Peyer's patch (tissue), 4 donors: ENCODE data around the gene DHX8. TPM values are rescaled to one million over a fixed set of nuclear protein-coding genes. Genes with fewer than 3 reads are reported as not detected.

Source experiments
- DNase-seq, 3 donors: peaks; one replicate each; pipeline ENCODE4 v3.0.0-alpha.2; 2017 to 2019
- H3K27ac ChIP-seq, 4 donors: fragments of 200-600 bp; sonication (generic); one replicate each; pipeline ENCODE4 v1.5.1; 2016 to 2019
- H3K27me3 ChIP-seq, 2 donors: fragments of 200-600 bp; sonication (generic); one replicate each; pipeline ENCODE4 v1.5.1; 2019
- H3K36me3 ChIP-seq, 3 donors: fragments of 200-600 bp; sonication (generic); one replicate each; pipeline ENCODE4 v1.5.1; 2016 to 2019
- H3K4me1 ChIP-seq, 4 donors: fragments of 200-600 bp; sonication (generic); one replicate each; pipeline ENCODE4 v1.5.1; 2016 to 2019
- H3K4me3 ChIP-seq, 4 donors: fragments of 200-600 bp; sonication (generic); 1 replicate in 3 of 4; 2 replicates in 1 of 4; pipeline ENCODE4 v1.5.1; 2016 to 2019; ENCODE audit warnings: mild to moderate bottlenecking in 1 of 4
- H3K9me3 ChIP-seq, 4 donors: fragments of 200-600 bp; sonication (generic); one replicate each; pipeline ENCODE4 v1.5.1; 2016 to 2019; ENCODE audit warnings: mild to moderate bottlenecking in 1 of 4
- POLR2A ChIP-seq, 2 donors: fragments of 450-650 bp; IDR thresholded peaks; one replicate each; pipeline ENCODE4 v1.5.1; 2017; ENCODE audit warnings: antibody characterized with exemption in 2 of 2, mild to moderate bottlenecking in 2 of 2, moderate library complexity in 2 of 2
- total RNA-seq, 4 donors: library from RNA; depleted of rRNA; stranded (reverse); fragments of >200 nt; gene quantifications; one replicate each; pipeline ENCODE4 v1.1.0, GENCODE V29; 2016
- TF ChIP-seq, protein P1 (sequence below), 6 experiments: fragments of 450-650 bp in 4 of 6; fragments of 200-600 bp in 2 of 6; sonication (generic) in 1 of 6; IDR thresholded peaks; one replicate each; pipeline ENCODE4 v1.5.1; 2017 to 2019; ENCODE audit warnings: antibody characterized with exemption in 6 of 6, mild to moderate bottlenecking in 3 of 6, moderate library complexity in 1 of 6

The DHX8 gene
- 10 to 100 TPM; 48.9 to 60.4 (median 54.0) TPM for total RNA-seq

DNA sequence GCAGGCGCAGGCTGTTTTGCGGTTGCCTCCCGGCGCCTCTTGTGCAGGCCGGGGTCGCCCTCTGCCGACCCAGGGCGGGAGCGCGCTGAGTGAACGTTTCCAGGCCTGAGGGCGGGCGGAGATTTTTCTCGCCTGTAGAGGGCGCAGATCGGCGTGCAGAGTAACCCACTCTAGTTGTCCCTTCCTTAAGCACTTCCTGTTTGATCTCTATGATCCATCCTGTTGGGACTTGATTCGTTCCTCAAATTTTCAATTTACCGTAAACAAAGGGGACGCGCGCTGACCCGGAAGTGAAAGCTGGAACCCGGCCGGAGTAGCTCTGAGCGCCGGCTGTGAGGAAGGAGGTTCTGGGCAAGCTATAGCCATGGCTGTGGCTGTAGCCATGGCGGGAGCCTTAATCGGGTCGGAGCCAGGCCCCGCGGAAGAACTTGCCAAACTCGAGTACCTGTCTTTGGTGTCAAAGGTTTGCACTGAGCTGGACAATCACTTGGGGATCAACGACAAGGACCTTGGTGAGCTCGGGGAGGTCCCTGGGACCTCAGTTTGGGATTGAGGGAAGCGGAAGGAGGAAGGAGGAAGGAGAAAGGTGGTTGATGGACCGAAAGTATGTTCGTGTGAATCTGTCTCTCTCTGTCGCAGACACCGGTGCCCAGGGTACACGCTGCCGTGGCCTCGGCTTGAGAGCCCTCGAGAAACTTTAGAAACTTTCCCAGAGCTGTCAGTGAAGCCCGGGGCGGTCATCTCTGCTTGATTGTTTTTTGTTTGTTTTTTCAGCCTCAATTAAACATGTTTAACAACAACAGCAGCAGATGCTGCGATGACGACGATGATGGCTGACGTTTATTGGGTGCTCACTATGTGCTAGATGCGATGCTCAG lies at the start of gene DHX8:
DHX8 (plus strand) TSS at position 302 of the 878 bp plus-strand sequence; CDS start at position 365, 63 bp downstream.
- H3K27me3 ChIP-seq = no peaks in the 10 kb centered on the region
- H3K4me3 ChIP-seq = peak within 1 kb of the TSS; percentile 67 to 83 (median 75)
- no peaks in the 10 kb centered on the region for H3K9me3 ChIP-seq
- no peaks in the 10 kb centered on the region for H3K36me3 ChIP-seq
- TF ChIP-seq, protein P1, sequence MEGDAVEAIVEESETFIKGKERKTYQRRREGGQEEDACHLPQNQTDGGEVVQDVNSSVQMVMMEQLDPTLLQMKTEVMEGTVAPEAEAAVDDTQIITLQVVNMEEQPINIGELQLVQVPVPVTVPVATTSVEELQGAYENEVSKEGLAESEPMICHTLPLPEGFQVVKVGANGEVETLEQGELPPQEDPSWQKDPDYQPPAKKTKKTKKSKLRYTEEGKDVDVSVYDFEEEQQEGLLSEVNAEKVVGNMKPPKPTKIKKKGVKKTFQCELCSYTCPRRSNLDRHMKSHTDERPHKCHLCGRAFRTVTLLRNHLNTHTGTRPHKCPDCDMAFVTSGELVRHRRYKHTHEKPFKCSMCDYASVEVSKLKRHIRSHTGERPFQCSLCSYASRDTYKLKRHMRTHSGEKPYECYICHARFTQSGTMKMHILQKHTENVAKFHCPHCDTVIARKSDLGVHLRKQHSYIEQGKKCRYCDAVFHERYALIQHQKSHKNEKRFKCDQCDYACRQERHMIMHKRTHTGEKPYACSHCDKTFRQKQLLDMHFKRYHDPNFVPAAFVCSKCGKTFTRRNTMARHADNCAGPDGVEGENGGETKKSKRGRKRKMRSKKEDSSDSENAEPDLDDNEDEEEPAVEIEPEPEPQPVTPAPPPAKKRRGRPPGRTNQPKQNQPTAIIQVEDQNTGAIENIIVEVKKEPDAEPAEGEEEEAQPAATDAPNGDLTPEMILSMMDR (IDR thresholded peaks at IDR 0.05) = peak; percentile 100
- TF ChIP-seq POLR2A (IDR thresholded peaks at IDR 0.05) = peak; percentile 71 to 82
- DNase-seq = peak; percentile 97 to 99 (median 99)
- peak within 1 kb of the TSS; percentile 73 to 84 (median 82) for H3K27ac ChIP-seq
- H3K4me1 ChIP-seq = peaks cover 0 to 28% (median 11%) of the 10 kb centered on the region in 4 donors

DNA sequence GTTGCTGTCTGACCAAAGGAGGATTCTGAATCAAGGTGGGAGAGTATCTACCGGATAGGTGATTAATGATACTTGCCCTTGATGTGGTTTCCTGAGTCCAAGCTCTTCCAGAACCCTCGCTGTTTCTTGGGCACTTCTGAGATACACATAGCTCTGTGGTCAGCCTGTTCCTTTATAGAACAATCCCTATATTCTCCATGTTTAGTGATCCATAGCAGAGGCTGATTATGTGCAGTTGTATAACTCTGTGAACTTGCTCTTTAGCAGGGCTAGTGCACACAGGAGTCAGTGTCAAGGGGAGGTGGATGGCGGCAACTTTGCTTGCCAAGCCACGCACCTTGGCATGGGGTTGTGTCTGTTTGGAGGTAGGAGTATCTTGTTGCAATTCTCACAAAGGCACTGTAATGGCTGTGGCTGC lies 48.9 kb upstream of the DHX8 start:
- Histone ChIP-seq H3K9me3 (no peaks in the 10 kb centered on the region), H3K27me3 (no peaks in the 10 kb centered on the region), H3K36me3 (no peaks in the 10 kb centered on the region), H3K4me1 (no peaks in the 10 kb centered on the region), H3K4me3 (no peak overlapping the region), H3K27ac (no peak overlapping the region)
- TF ChIP-seq POLR2A (IDR thresholded peaks at IDR 0.05) = no peak
- TF ChIP-seq, protein P1 (IDR thresholded peaks at IDR 0.05) = no peak
- DNase-seq = no peak

DNA sequence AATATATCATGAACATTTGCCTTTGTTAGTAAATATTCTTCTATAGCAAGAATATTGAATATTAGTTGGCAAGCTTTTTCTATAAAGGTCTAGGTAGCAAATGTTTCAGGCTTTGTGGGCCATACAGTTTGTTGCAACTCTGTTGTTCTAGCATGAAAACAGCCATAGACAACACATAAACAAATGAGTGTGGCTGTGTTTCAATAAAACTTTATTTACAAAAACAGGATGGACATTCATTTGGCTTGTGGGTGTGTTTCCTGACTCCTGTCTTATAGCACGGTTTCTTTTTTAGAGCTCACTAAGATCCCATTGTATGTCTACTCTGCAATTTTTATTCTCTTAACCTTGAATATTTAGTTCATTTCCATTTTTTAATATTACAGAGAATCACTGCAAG lies 46.0 kb upstream of the DHX8 start:
- no peaks in the 10 kb centered on the region for H3K27me3 ChIP-seq
- H3K4me1 ChIP-seq = no peaks in the 10 kb centered on the region
- no peak overlapping the region for H3K27ac ChIP-seq
- H3K4me3 ChIP-seq = no peak overlapping the region
- H3K9me3 ChIP-seq = no peaks in the 10 kb centered on the region
- H3K36me3 ChIP-seq = no peaks in the 10 kb centered on the region
- no peak for DNase-seq
- TF ChIP-seq, protein P1 (IDR thresholded peaks at IDR 0.05) = no peak
- TF ChIP-seq POLR2A (IDR thresholded peaks at IDR 0.05) = no peak

DNA sequence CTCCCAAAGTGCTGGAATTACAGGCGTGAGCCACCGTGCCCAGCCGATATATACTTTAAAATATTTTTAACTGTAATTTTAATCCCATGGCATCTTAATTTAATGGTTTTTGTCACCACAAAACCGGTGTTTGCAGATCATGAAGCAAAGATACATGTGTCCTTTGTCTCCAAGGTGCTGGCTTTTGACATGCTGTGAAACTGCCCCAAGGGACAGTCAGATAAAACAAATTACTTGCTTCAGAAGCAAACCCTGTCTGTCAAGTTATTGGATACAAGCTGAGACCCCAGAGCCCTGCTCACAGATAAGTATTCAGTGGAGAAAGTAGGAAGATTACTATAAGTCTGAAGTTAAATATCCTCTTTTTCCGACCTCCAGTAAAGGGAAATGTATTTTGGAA lies 45.1 kb upstream of the DHX8 start:
- H3K27ac ChIP-seq = no peak overlapping the region
- no peaks in the 10 kb centered on the region for H3K36me3 ChIP-seq
- no peak for TF ChIP-seq POLR2A (IDR thresholded peaks at IDR 0.05)
- TF ChIP-seq, protein P1 (IDR thresholded peaks at IDR 0.05) = no peak
- H3K4me3 ChIP-seq = no peak overlapping the region
- H3K27me3 ChIP-seq = no peaks in the 10 kb centered on the region
- no peaks in the 10 kb centered on the region for H3K4me1 ChIP-seq
- no peak for DNase-seq
- H3K9me3 ChIP-seq = no peaks in the 10 kb centered on the region

DNA sequence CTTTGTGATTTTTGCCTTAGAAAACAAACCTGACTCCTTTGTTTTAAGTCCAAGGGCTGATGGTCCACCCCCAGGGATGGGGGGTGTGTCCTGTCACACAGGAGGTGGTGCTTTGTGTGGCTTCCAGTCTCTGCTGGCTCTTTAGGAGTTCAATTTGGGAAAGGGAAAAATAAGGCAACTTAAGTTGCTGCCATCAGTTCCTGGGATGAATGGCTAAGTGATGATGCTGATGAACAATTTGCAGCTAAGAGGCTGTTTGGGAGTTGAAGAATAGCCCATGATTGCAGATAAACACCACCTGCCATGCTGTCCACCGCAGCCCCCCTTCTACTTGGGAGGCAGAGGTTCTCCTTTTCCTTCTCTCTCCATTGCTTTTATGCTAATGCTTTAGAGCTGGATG lies 44.7 kb upstream of the DHX8 start:
- TF ChIP-seq, protein P1 (IDR thresholded peaks at IDR 0.05) = no peak
- TF ChIP-seq POLR2A (IDR thresholded peaks at IDR 0.05) = no peak
- H3K4me3 ChIP-seq = no peak overlapping the region
- H3K27me3 ChIP-seq = no peaks in the 10 kb centered on the region
- no peak for DNase-seq
- no peaks in the 10 kb centered on the region for H3K9me3 ChIP-seq
- H3K27ac ChIP-seq = no peak overlapping the region
- H3K4me1 ChIP-seq = no peaks in the 10 kb centered on the region
- H3K36me3 ChIP-seq = no peaks in the 10 kb centered on the region
